Epithelial cell of proximal tubule (primary cell): ENCODE measurements around the gene EXPH5. TPM values are rescaled to one million over a fixed set of nuclear protein-coding genes. Genes with fewer than 3 reads are reported as not detected.

Experiments used
- DNase-seq: peaks from one replicate; pipeline ENCODE4 v3.0.0-alpha.2; 2011; ENCODE audit warnings: low read depth
- H3K4me3 ChIP-seq: 2 replicates; pipeline ENCODE4 v1.5.1; 2011; ENCODE audit warnings: low read depth, mild to moderate bottlenecking, low read length
- total RNA-seq: library from RNA; depleted of rRNA; stranded (reverse); fragments of >200 nt; gene quantifications from 2 replicates; pipeline ENCODE4 v1.2.3, GENCODE V29; 2015
- TF ChIP-seq, protein P1 (sequence below): conservative IDR thresholded peaks from 2 replicates; pipeline ENCODE4 v1.5.1; 2012; ENCODE audit warnings: low read depth, mild to moderate bottlenecking, low read length

The EXPH5 gene
- total RNA-seq, 1 donor from 2014 or later = 7.8 TPM

DNA sequence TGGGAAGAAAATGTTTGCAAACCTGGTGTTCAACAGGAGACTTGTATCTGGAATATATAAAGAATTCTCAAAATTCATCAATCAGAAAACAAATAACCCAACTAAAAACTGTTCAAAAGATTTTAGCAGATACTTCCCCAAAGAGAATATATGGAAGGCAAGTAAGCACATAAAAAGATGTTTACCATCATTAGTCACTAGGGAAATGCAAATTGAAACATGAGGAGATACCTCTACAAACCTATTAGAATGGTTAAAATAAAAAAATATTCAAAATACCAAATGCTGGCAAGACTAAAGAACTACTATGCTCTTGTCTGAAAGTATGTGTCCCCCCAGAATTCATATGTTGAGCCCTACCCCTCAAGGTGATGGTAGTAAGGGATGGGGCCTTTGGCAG lies 8.6 kb downstream of the EXPH5 start:
- TF ChIP-seq, protein P1, sequence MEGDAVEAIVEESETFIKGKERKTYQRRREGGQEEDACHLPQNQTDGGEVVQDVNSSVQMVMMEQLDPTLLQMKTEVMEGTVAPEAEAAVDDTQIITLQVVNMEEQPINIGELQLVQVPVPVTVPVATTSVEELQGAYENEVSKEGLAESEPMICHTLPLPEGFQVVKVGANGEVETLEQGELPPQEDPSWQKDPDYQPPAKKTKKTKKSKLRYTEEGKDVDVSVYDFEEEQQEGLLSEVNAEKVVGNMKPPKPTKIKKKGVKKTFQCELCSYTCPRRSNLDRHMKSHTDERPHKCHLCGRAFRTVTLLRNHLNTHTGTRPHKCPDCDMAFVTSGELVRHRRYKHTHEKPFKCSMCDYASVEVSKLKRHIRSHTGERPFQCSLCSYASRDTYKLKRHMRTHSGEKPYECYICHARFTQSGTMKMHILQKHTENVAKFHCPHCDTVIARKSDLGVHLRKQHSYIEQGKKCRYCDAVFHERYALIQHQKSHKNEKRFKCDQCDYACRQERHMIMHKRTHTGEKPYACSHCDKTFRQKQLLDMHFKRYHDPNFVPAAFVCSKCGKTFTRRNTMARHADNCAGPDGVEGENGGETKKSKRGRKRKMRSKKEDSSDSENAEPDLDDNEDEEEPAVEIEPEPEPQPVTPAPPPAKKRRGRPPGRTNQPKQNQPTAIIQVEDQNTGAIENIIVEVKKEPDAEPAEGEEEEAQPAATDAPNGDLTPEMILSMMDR = no peak
- H3K4me3 ChIP-seq = no peak overlapping the region
- no peak for DNase-seq

DNA sequence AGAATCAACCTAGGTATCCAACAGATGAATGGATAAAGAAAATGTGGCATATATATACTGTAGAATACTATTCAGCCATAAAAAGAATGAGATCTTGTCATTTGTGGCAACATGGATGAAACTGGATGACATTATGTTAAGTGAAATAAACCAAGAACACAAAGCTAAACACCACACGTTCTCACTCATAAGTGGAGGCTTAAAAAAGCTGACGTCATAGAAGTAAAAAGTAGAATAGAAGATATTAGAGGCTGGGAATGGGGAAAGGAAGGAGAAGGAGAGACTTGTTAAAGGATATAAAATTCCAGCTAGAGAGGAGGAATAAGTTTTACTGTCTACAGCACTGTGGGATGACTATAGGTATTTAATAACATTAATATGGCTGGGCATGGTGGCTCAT lies 12.9 kb downstream of the EXPH5 start:
- H3K4me3 ChIP-seq = no peak overlapping the region
- TF ChIP-seq, protein P1 = no peak
- DNase-seq = no peak

DNA sequence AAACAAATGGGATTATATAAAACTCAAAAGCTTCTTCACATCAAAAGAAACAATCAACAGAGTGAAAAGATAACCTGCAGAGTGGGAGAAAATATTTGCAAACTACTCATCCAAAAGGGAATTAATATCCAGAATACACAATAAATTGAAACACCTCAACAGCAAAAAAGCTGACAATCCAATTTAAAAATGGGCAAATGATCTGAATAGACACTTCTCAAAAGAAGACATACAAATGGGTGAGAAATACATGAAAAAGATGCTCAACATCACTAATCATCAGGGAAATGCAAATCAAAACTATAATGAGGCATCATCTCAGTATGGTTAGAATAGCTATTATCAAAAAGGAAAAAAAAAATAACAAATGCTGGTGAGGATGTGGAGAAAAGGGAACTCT lies 13.5 kb downstream of the EXPH5 start:
- TF ChIP-seq, protein P1 = no peak
- H3K4me3 ChIP-seq = no peak overlapping the region
- DNase-seq = no peak

DNA sequence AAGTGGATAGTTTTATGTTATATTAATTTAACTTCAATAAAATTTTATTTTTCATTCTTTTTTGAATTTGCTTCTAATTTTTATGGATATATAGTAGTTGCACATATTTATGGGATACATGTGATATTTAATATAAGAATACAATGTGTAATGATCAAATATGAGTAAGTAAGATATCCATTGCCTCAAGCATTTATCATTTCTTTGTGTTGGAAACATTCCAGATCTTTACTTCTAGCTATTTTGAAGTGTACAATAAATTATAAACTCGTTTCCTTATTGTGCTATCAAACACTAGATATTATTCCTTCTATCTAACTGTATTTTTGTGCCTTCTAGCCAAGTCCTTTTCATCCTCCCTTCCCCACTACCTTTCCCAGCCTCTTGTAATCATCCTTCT lies 17.0 kb downstream of the EXPH5 start:
- no peak overlapping the region for H3K4me3 ChIP-seq
- DNase-seq = no peak
- TF ChIP-seq, protein P1 = no peak

DNA sequence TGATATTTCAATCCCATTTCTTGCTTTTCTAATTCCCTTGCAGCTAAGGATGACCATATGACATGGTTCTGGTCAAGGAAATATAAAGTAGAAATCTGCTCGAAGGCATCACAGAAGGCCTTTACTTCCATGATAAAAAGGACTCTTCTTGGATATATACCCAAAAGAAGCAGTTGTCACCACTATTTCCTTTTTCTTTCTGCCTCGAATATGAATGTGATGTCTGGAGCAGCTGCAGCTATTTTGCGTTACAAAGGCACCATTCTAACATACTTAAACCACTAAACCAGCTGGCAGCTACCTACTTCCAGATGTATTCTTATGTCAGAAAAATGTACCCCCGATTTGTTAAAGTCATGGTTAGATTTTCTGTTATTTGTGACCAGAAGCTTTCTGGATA lies 18.9 kb downstream of the EXPH5 start:
- TF ChIP-seq, protein P1 = no peak
- no peak for DNase-seq

DNA sequence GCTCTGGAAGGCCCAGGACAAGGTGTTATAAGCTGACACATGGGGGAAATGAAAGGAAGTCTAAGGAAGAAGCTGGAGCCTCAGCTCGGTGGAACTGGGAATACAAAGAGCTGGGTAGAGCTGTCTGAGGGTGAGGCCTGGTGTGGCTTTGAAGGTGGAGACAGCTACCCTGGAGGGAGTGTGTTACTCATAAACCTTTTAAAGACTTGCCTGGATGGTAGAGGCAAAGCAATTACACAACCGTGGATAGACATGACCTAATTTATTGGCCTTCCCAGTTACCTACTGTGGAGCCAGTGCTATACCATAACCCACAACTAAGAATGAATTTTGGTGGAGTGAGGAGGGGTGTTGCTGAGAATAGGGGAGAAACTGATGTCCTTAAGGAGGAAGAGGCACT lies 22.6 kb downstream of the EXPH5 start:
- TF ChIP-seq, protein P1 = no peak
- no peak for DNase-seq
- H3K4me3 ChIP-seq = no peak overlapping the region

More for the DNA sequence above, 18.9 kb downstream of the EXPH5 start:
- H3K4me3 ChIP-seq = no peak overlapping the region

DNA sequence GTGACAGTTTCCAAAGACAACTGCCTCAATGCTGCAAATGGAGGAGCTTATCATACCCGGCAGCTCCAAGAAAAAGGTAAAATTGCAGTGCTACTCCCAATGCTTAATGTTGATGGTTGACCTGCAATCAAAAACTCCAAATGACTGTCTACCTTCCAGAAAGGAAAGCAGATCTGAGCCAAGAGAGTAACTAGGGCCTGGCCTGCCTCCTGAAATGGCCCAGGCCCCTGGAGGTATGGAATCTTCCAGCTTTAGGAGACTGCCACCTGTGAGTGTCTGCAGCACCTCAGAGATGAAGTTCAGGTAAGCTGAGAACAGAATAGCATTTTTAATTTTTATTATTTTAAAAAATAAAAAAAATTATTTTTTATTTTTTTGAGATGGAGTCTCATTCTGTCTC lies 23.7 kb downstream of the EXPH5 start:
- DNase-seq = no peak
- TF ChIP-seq, protein P1 = no peak
- no peak overlapping the region for H3K4me3 ChIP-seq
